Type B pancreatic cell (in vitro differentiated cells): ENCODE measurements around the gene CEL. TPM values are rescaled to one million over a fixed set of nuclear protein-coding genes. Genes with fewer than 3 reads are reported as not detected.
"Not testable (repeated sequence)": the region's sequence is repeated elsewhere in the genome, so short reads cannot be mapped to it uniquely, and the experiment has no call there.

ENCODE experiments used
- DNase-seq: peaks from one replicate; pipeline ENCODE4 v3.0.0; 2021; ENCODE audit warnings: mixed read lengths; ENCODE audit not compliant: unreplicated experiment; ENCODE audit errors: extremely low spot score
- H3K27ac Mint-ChIP-seq: 2 replicates; pipeline ENCODE4 v1.8.0; 2021; ENCODE audit warnings: mild to moderate bottlenecking, mixed read lengths
- H3K27me3 Mint-ChIP-seq: 2 replicates; pipeline ENCODE4 v1.8.0; 2021; ENCODE audit warnings: mixed read lengths
- H3K36me3 Mint-ChIP-seq: 2 replicates; pipeline ENCODE4 v1.8.0; 2021; ENCODE audit warnings: mixed read lengths
- H3K4me1 Mint-ChIP-seq: one replicate; pipeline ENCODE4 v1.8.0; 2021; ENCODE audit warnings: mixed read lengths; ENCODE audit not compliant: unreplicated experiment
- H3K4me3 Mint-ChIP-seq: 2 replicates; pipeline ENCODE4 v1.8.0; 2021; ENCODE audit warnings: mild to moderate bottlenecking, mixed read lengths
- H3K9me3 Mint-ChIP-seq: 2 replicates; pipeline ENCODE4 v1.8.0; 2021; ENCODE audit warnings: mixed read lengths
- CTCF ChIP-seq: fragments of 200-600 bp; sonication (generic); conservative IDR thresholded peaks from 2 replicates; pipeline ENCODE4 v1.5.0; 2021; ENCODE audit warnings: antibody characterized with exemption, mild to moderate bottlenecking
- total RNA-seq: library from RNA; stranded (reverse); gene quantifications from 2 replicates; pipeline ENCODE4 v1.2.1, GENCODE V29; 2021; ENCODE audit warnings: low replicate concordance

Gene CEL
- total RNA-seq, 1 donor from 2014 or later = 4.9 TPM

GRCh38 chr9:133076691-133077090 lies 14.9 kb downstream of the CEL start:
- Mint-ChIP-seq H3K27ac (no peak overlapping the region), H3K27me3 (peaks cover 6% of the 10 kb centered on the region), H3K4me3 (no peak overlapping the region), H3K4me1 (no peaks in the 10 kb centered on the region), H3K36me3 (no peaks in the 10 kb centered on the region), H3K9me3 (no peaks in the 10 kb centered on the region)
- no peak for TF ChIP-seq CTCF
- no peak for DNase-seq

DNA sequence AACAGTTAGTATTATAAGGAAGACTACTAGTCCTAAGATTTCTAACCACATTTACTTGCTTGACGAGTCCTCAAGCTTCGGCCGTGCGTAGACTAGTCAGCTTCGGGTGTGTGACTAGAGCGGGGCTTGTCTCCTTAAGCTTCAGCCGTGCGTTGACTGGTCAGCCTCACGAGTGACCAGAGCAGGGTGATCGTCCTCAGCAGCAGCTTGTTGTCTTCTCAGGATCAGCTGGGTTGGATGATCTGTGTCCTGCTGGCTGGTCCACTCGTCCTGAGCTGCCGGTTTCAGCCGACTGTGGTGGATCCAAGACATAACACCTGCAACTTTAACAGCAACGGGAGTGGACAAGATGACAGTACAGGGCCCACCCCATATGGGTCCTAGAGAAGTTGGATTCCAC lies 16.7 kb downstream of the CEL start:
- no peak overlapping the region for H3K27ac Mint-ChIP-seq

GRCh38 chr9:133080161-133080560 lies 18.4 kb downstream of the CEL start:
- Mint-ChIP-seq H3K4me1 (no peaks in the 10 kb centered on the region), H3K36me3 (no peaks in the 10 kb centered on the region), H3K27ac (no peak overlapping the region), H3K4me3 (no peak overlapping the region), H3K9me3 (no peaks in the 10 kb centered on the region), H3K27me3 (peaks cover 6% of the 10 kb centered on the region)
- no peak for DNase-seq
- TF ChIP-seq CTCF = no peak

More for the DNA sequence above, 16.7 kb downstream of the CEL start:
- DNase-seq = no peak
- H3K4me3 Mint-ChIP-seq = no peak overlapping the region
- H3K4me1 Mint-ChIP-seq = no peaks in the 10 kb centered on the region
- no peaks in the 10 kb centered on the region for H3K9me3 Mint-ChIP-seq
- no peak for TF ChIP-seq CTCF
- no peaks in the 10 kb centered on the region for H3K36me3 Mint-ChIP-seq
- peaks cover 6% of the 10 kb centered on the region for H3K27me3 Mint-ChIP-seq

GRCh38 chr9:133080786-133081779 lies 19.3 kb downstream of the CEL start:
- not testable (repeated sequence) for DNase-seq, H3K36me3 Mint-ChIP-seq, H3K27ac Mint-ChIP-seq, H3K4me3 Mint-ChIP-seq, H3K9me3 Mint-ChIP-seq, H3K4me1 Mint-ChIP-seq, H3K27me3 Mint-ChIP-seq

- not testable (repeated sequence) for H3K27ac Mint-ChIP-seq, H3K9me3 Mint-ChIP-seq
Observed at GRCh38 chr9:133081957-133082644, 20.3 kb downstream of the CEL start.

GRCh38 chr9:133083688-133084087 lies 21.9 kb downstream of the CEL start:
- H3K36me3 Mint-ChIP-seq, H3K4me1 Mint-ChIP-seq, H3K9me3 Mint-ChIP-seq, H3K27ac Mint-ChIP-seq, DNase-seq, H3K27me3 Mint-ChIP-seq, H3K4me3 Mint-ChIP-seq: not testable (repeated sequence)

More at GRCh38 chr9:133081957-133082644, 20.3 kb downstream of the CEL start:
- not testable (repeated sequence) for H3K4me1 Mint-ChIP-seq, H3K4me3 Mint-ChIP-seq, H3K36me3 Mint-ChIP-seq, DNase-seq, H3K27me3 Mint-ChIP-seq

DNA sequence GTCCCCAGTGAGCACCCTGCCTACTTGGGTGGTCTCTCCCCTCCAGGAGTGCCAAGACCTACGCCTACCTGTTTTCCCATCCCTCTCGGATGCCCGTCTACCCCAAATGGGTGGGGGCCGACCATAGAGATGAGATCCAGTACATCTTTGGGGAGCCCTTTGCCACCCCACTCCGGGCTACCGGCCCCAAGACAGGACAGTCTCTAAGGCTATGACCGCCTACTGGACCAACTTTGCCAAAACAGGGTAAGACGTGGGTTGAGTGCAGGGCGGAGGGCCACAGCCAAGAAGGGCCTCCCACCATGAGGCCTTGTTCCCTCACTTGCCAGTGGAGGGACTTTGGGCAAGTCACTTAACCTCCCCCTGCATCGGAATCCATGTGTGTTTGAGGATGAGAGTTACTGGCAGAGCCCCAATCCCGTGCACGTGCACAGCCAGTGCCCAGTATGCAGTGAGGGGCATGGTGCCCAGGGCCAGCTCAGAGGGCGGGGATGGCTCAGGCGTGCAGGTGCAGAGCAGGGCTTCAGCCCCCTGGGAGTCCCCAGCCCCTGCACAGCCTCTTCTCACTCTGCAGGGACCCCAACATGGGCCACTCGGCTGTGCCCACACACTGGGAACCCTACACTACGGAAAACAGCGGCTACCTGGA lies 24.6 kb downstream of the CEL start:
- H3K36me3 Mint-ChIP-seq, H3K27ac Mint-ChIP-seq, H3K4me1 Mint-ChIP-seq, H3K4me3 Mint-ChIP-seq, H3K9me3 Mint-ChIP-seq, DNase-seq, H3K27me3 Mint-ChIP-seq: not testable (repeated sequence)
